Neuronal stem cell (in vitro differentiated cells): Measurements from ENCODE around the gene SMAD4.

Experiments
- DNase-seq: peaks from one replicate; pipeline ENCODE4 v3.0.0-alpha.2; 2013; ENCODE audit warnings: low spot score
- H2AFZ ChIP-seq: one replicate; pipeline ENCODE4 v1.6.1; 2013; ENCODE audit warnings: mild to moderate bottlenecking, low read length, inconsistent platforms
- H2AK5ac ChIP-seq: 2 replicates; pipeline ENCODE4 v1.6.1; 2013; ENCODE audit warnings: low read depth, mild to moderate bottlenecking, inconsistent platforms, low read length, moderate library complexity, mixed read lengths
- H2BK120ac ChIP-seq: 2 replicates; pipeline ENCODE4 v1.6.1; 2013; ENCODE audit warnings: low read depth, mild to moderate bottlenecking, inconsistent platforms, low read length, moderate library complexity, mixed read lengths
- H2BK12ac ChIP-seq: one replicate; pipeline ENCODE4 v1.6.1; 2013; ENCODE audit warnings: low read length, inconsistent platforms
- H2BK15ac ChIP-seq: 2 replicates; pipeline ENCODE4 v1.6.1; 2013; ENCODE audit warnings: mild to moderate bottlenecking, low read length, inconsistent platforms, mixed read lengths
- H2BK5ac ChIP-seq: one replicate; pipeline ENCODE4 v1.6.1; 2013; ENCODE audit warnings: inconsistent platforms, mild to moderate bottlenecking, low read length, moderate library complexity
- H3K14ac ChIP-seq: one replicate; pipeline ENCODE4 v1.6.1; 2013; ENCODE audit warnings: low read length, inconsistent platforms
- H3K18ac ChIP-seq: 2 replicates; pipeline ENCODE4 v1.6.1; 2013; ENCODE audit warnings: low read length, inconsistent platforms
- H3K23ac ChIP-seq: 2 replicates; pipeline ENCODE4 v1.6.1; 2013; ENCODE audit warnings: low read depth, mild to moderate bottlenecking, mixed read lengths, low read length, inconsistent platforms; ENCODE audit not compliant: poor library complexity
- H3K27ac ChIP-seq: replicated peaks from 3 replicates; pipeline ENCODE4 v1.5.1; 2013; ENCODE audit warnings: low read length, inconsistent platforms
- H3K27me3 ChIP-seq, 3 experiments: 2 replicates each; pipeline ENCODE4 v1.6.1; 2013; ENCODE audit warnings: low read length in 3 of 3, mild to moderate bottlenecking in 2 of 3, inconsistent platforms in 1 of 3, low read depth in 1 of 3, mixed read lengths in 1 of 3, moderate library complexity in 1 of 3; ENCODE audit not compliant: control insufficient read depth in 3 of 3, insufficient read depth in 3 of 3
- H3K36me3 ChIP-seq, 2 donors: replicated peaks in 1 of 2; 2 replicates each; pipeline ENCODE4 v1.6.1; 2013; ENCODE audit warnings: low read length in 2 of 2; ENCODE audit not compliant: control insufficient read depth in 2 of 2, insufficient read depth in 2 of 2
- H3K4ac ChIP-seq: 2 replicates; pipeline ENCODE4 v1.6.1; 2013; ENCODE audit warnings: inconsistent platforms, mild to moderate bottlenecking, low read length, moderate library complexity
- H3K4me1 ChIP-seq, 2 donors: 1 replicate in 1 of 2; 2 replicates in 1 of 2; pipeline ENCODE4 v1.6.1; 2013; ENCODE audit warnings: low read length in 2 of 2, low read depth in 1 of 2; ENCODE audit not compliant: control insufficient read depth in 2 of 2, insufficient read depth in 1 of 2
- H3K4me2 ChIP-seq: one replicate; pipeline ENCODE4 v1.6.1; 2013; ENCODE audit warnings: mild to moderate bottlenecking, low read length, inconsistent platforms; ENCODE audit not compliant: insufficient read depth, poor library complexity, severe bottlenecking
- H3K4me3 ChIP-seq, 2 donors: 2 replicates each; pipeline ENCODE4 v1.5.1; 2013; ENCODE audit warnings: low read length in 2 of 2, mild to moderate bottlenecking in 2 of 2, inconsistent platforms in 1 of 2, moderate library complexity in 1 of 2
- H3K79me1 ChIP-seq: one replicate; pipeline ENCODE4 v1.6.1; 2013; ENCODE audit warnings: low read depth, mild to moderate bottlenecking, inconsistent platforms, low read length, moderate library complexity
- H3K9ac ChIP-seq: one replicate; pipeline ENCODE4 v1.6.1; 2013; ENCODE audit warnings: mild to moderate bottlenecking, low read depth, low read length, inconsistent platforms; ENCODE audit not compliant: poor library complexity
- H3K9me3 ChIP-seq, 2 donors: replicated peaks in 1 of 2; 2 replicates each; pipeline versions ENCODE3 to v1.6.1; 2013; ENCODE audit warnings: low read length in 2 of 2, mild to moderate bottlenecking in 2 of 2, inconsistent platforms in 1 of 2, low read depth in 1 of 2, mixed read lengths in 1 of 2, moderate library complexity in 1 of 2; ENCODE audit not compliant: control insufficient read depth in 2 of 2, insufficient read depth in 1 of 2
- H4K8ac ChIP-seq: one replicate; pipeline ENCODE4 v1.6.1; 2013; ENCODE audit warnings: low read depth, mild to moderate bottlenecking, inconsistent platforms, low read length, moderate library complexity
- H4K91ac ChIP-seq: one replicate; pipeline ENCODE4 v1.6.1; 2013; ENCODE audit warnings: low read length, low read depth, mild to moderate bottlenecking, inconsistent platforms; ENCODE audit not compliant: poor library complexity
- WGBS, 2 donors: extraction: QIAGEN DNeasy Blood & Tissue Kit; methylation state at CpG; one replicate each; pipeline ENCODE4 v1.1.7; 2013; ENCODE audit warnings: missing lambda C conversion rate in 2 of 2, mixed read lengths in 1 of 2; ENCODE audit not compliant: insufficient read length in 2 of 2, insufficient replicate concordance in 1 of 2; ENCODE audit errors: extremely low coverage in 2 of 2; 5-methylcytosine and 5-hydroxymethylcytosine counted together

SMAD4 gene

DNA sequence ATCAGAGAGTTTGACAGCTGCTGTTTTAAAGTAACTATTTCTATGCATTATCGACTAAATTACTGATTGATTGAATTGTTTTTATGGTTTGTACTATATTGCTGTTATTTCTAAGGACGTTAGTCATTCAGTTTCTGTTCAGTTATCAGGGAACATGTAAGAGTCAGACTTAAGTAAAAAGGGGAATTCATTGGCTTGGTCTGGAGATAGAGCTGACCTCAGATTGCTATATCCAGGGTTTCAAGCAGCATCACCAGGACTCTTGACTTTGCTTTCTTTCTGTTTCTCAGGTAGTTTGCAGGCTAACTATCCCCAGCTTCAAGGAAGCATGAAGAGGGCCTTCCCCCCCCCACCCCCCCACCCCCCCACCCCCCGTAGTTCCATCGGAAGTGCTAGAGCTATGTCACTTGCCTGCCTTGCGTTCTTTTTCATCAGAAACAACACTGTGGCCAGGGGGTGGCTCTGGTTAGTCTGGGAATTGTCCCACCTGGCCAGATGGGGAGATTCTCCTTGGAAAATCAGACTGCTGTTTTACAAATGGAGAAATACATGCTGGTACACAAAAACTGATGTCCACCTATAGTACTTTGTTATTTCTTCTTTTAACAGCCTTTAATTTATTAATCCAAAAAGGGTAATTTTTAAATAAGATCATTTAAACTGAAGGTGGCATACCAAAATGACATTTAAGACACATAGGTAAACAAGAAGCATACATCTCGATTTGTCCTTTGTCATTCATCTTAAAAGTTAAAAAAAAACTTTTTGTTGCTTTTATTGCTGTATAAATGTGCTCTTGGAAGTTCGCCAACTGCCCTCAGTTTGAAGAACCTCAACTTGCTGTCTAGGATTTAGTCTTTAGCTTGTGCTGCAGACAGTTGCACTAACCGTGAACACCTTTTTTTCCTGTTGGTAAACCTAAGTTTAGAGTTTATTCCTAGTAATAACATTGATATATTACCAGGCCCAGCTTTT, 9.4 kb downstream of the SMAD4 start:
- Histone ChIP-seq H3K4ac (no peak overlapping the region), H3K14ac (no peak overlapping the region), H3K18ac (no peak overlapping the region), H4K91ac (no peak overlapping the region), H3K4me3 (no peak overlapping the region), H3K9me3 (peaks cover 0 to 12% of the 10 kb centered on the region in 2 donors), H2AFZ (no peak overlapping the region), H2AK5ac (no peak overlapping the region), H3K9ac (no peak overlapping the region), H3K4me1 (peaks cover 0 to 1% of the 10 kb centered on the region in 2 donors), H3K79me1 (peaks cover under 1% of the 10 kb centered on the region), H3K36me3 (peaks cover 0 to 58% of the 10 kb centered on the region in 2 donors), H2BK5ac (no peak overlapping the region), H4K8ac (no peak overlapping the region), H3K27me3 (no peaks in the 10 kb centered on the region), H2BK120ac (no peak overlapping the region), H2BK12ac (no peak overlapping the region), H3K23ac (no peak overlapping the region), H3K27ac (no peak overlapping the region), H3K4me2 (no peak overlapping the region), H2BK15ac (no peak overlapping the region)
- no CpG with 5 or more reads among the region's 8 CpGs for WGBS, 2 donors
- DNase-seq, result no peak

DNA sequence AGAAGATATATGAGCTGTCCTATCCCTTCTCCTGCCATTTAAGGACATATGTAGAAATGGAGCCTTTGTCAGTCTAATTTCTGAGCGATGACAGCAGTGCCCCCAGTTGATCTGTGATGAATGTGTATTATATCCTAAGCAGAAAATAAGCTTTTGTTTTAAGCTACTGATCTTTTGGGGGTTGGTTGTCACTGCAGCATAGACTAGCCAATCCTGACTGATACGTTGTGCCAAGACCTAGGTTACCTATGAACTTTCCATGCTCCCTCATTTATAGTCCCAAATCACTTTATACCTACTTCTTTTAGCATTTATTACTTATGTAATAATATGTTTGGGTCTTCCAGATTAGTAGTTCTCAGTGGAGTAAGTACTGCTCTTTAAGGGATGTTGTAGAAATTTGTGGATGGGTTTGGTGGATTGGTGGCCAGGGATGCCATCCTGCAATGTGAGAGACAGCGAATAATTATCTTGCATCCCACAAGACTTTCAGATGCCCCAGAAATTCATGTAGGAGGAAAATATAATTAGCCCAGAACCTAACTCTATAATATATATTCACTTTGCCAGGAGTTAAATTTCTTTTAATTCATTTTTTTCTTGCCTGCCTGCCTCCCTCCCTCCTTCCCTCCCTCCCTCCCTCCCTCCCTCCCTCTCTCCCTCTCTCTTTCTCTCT, 11.8 kb downstream of the SMAD4 start:
- no peak overlapping the region for H2BK12ac ChIP-seq
- no peak overlapping the region for H2AK5ac ChIP-seq
- no peak for DNase-seq
- no peak overlapping the region for H2AFZ ChIP-seq
- no peak overlapping the region for H3K4me2 ChIP-seq
- H2BK5ac ChIP-seq, result no peak overlapping the region
- H4K8ac ChIP-seq, result no peak overlapping the region
- H3K36me3 ChIP-seq, result peaks cover 0 to 50% of the 10 kb centered on the region in 2 donors
- no peak overlapping the region for H3K4ac ChIP-seq
- no peak overlapping the region for H3K23ac ChIP-seq
- H3K4me1 ChIP-seq, result peaks cover 6 to 10% of the 10 kb centered on the region in 2 donors
- H3K14ac ChIP-seq, result no peak overlapping the region
- peaks cover 0 to 9% of the 10 kb centered on the region in 2 donors for H3K9me3 ChIP-seq
- no peak overlapping the region for H2BK120ac ChIP-seq
- H4K91ac ChIP-seq, result no peak overlapping the region
- H3K27me3 ChIP-seq, result no peaks in the 10 kb centered on the region
- H3K9ac ChIP-seq, result no peak overlapping the region
- H2BK15ac ChIP-seq, result no peak overlapping the region
- H3K27ac ChIP-seq, result no peak overlapping the region
- H3K18ac ChIP-seq, result no peak overlapping the region
- H3K79me1 ChIP-seq, result no peaks in the 10 kb centered on the region
- WGBS, 2 donors, result no CpG with 5 or more reads among the region's 3 CpGs
- H3K4me3 ChIP-seq, result no peak overlapping the region

DNA sequence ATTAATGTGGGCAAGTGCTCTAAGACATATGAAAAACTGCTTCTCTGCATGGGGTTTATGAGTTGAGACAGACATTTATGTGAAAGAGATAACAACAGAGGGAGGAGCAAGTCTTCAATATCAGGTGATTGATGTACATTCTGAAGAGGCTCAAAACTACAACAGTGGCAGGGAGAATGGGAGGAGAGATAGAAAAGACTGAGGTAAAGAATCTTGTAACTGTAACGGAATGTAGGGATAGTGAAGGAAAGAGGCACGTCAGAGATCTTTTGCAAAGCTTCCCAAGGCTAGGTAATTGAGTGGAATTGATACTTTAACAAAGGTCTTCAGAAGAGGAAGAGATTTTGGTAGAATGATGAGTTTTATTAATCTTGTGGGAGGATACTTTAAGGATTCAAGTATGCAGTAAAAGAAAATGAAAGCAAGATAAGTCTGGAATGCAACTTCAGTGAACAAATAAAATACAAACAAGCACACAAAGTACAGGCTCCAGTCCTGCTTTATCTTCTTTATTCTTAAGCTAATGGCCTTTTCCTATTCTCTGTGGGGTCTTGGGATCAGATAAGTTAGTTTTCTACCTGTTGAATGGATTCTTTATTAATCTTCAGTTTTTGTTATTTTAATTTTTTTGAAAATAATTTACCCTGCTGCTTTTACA, 15.0 kb downstream of the SMAD4 start:
- Histone ChIP-seq H3K23ac (no peak overlapping the region), H3K18ac (no peak overlapping the region), H3K79me1 (no peaks in the 10 kb centered on the region), H3K14ac (no peak overlapping the region), H2BK12ac (no peak overlapping the region), H3K4me3 (no peak overlapping the region), H2BK5ac (no peak overlapping the region), H2BK120ac (no peak overlapping the region), H3K27ac (no peak overlapping the region), H4K8ac (no peak overlapping the region), H3K4ac (no peak overlapping the region), H3K36me3 (peaks cover 2 to 62% of the 10 kb centered on the region in 2 donors), H3K9me3 (peaks cover 0 to 5% of the 10 kb centered on the region in 2 donors), H3K9ac (no peak overlapping the region), H3K4me2 (no peak overlapping the region), H3K4me1 (peaks cover 4 to 10% of the 10 kb centered on the region in 2 donors), H2BK15ac (no peak overlapping the region), H2AFZ (no peak overlapping the region), H4K91ac (no peak overlapping the region), H2AK5ac (no peak overlapping the region), H3K27me3 (no peaks in the 10 kb centered on the region)
- peak; percentile 18 for DNase-seq
- WGBS, 2 donors, result no CpG with 5 or more reads among the region's 2 CpGs
